Stimulated activated CD8-positive, alpha-beta memory T cell treated with anti-CD3 and anti-CD28 coated beads, Interleukin-2, amount 100 ng/mL, for 48 hours (primary cell): ENCODE results near the gene ZNF140.

Source experiments
- DNase-seq, 2 donors: peaks; one replicate each; pipeline ENCODE4 v3.0.0-alpha.2; 2020; ENCODE audit warnings: low read depth in 2 of 2

Gene ZNF140

DNA sequence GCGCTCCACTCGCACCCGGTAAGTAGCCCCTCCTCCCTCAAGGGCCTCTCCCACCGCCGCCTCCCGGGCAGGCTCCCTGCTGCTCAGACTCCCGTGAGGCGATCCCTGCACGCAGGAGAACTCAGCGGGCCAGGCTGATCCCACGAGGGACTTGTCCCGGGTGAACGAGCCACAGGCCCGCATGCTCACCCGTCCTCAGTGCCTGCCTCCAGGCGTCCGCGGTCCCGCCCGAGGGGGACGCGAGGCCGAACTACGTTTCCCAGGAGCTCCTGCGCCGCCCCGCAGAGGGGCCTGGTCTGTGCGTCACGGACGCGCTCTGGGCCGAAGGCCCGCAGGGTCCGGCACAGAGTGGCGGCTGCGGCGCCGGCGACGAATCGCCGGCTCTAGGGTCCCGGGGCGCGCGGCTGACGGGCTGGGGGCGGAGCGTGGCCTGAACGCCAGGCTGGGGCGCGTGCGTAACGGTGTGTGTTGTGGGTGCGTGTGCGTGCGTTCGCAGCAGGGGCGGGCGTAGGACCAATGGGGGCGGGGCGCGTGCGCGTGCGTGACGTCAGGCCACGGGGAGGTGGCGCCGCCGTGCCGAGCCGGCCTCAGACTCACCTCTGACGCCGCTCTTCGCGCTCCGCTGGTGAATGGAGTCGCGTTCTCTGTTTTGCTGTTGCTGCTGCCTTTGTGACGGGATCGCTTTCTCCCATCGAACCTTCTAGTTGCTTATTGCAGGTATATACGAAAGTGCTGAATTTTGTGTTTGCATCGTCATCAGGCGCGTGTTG is 49.5 kb downstream of the ZNF140 start, which contains the start of the genes ZNF10 and ZNF891:
Gene ZNF10 (plus strand): TSS at position 590 of the 770 bp plus-strand sequence. CDS start 13,866 bp downstream, outside the sequence.
Gene ZNF891 (minus strand): TSS at position 237 of the 770 bp plus-strand sequence. CDS start 8,356 bp downstream, outside the sequence.
- peak; percentile 92 to 95 for DNase-seq

DNA sequence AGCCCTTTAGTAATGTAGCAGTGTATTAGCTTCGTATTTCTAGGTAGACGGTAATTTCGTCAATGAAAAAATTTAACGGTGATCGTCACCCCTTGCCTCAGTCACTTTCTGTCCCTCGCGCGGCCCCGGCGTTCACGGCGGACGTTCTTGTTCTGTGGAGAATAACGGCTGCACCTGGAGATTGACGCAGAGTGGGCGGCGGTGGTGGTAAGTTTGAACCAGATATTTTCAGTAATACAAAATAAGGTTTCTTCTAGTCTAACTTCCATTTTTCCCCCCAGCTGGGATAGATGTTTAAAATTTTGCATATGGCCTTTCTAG is 50.0 kb downstream of the ZNF140 start:
- peak in 1 of 2 donors; percentile 20 for DNase-seq

DNA sequence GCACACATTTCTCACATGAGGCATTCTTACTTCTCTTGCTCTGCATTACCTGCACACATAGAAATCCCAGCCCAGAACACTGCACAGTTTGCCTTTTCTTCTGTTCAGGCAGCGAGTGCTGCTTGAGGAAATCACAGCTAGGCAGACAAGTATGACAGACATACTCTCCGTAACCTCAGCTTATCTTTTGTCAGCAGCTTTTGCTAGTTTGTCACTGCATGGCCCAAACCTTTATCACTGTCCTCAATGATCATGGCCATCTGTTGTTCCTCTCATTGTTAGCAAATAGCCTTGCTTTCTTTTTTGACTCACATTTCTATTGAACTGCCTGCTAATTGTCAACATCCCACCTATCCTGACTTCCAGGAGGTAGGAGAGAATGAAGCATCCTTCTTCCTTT is 55.0 kb downstream of the ZNF140 start:
- DNase-seq, result no peak

DNA sequence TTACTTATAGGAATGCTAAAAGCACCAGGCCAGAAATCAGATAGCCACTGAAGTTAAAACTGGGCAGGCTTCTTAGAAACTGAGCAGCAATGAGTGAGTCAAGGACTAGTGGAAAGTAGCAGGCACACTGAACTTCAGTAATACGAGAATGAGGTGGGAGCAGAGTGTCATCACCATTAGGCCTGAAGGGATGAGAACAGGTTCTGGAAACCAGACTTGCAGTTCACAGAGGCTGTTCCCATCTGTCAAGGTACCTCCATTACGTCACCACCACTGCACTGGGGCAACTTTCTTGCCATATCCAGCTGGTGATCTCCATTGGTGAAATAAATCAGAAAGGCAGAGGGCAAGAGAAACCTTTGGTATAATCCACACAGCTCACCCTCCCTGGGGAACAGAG is 65.3 kb downstream of the ZNF140 start:
- DNase-seq, result no peak

DNA sequence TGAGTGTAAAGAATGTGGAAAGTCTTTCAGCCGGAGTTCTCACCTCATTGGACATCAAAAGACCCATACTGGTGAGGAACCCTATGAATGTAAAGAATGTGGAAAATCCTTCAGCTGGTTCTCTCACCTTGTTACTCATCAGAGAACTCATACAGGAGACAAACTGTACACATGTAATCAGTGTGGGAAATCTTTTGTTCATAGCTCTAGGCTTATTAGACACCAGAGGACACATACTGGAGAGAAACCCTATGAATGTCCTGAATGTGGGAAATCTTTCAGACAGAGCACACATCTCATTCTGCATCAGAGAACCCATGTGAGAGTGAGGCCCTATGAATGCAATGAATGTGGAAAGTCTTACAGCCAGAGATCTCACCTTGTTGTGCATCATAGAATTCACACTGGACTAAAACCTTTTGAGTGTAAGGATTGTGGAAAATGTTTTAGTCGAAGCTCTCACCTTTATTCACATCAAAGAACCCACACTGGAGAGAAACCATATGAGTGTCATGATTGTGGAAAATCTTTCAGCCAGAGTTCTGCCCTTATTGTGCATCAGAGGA is 75.5 kb downstream of the ZNF140 start:
- no peak for DNase-seq
